HepG2 (cell line): Measurements from ENCODE around the gene USP34. TPM values are rescaled to one million over a fixed set of nuclear protein-coding genes. Genes with fewer than 3 reads are reported as not detected.

Experiments used
- ARID4A ChIP-seq: sonication (generic); formaldehyde crosslinking; IDR thresholded peaks from 2 replicates; pipeline ENCODE4 v1.5.0; 2020; ENCODE audit warnings: mild to moderate bottlenecking, missing genetic modification reagents, borderline replicate concordance
- ATM ChIP-seq: fragments of 450-650 bp; IDR thresholded peaks from 2 replicates; pipeline ENCODE4 v1.7.1; 2017; ENCODE audit warnings: mild to moderate bottlenecking, borderline replicate concordance
- GTF2F1 ChIP-seq: fragments of 150-350 bp; IDR thresholded peaks from 2 replicates; pipeline ENCODE4 v1.6.1; 2014; ENCODE audit warnings: low read length
- JUND ChIP-seq: sonication (generic); formaldehyde crosslinking; IDR thresholded peaks from 2 replicates; pipeline ENCODE4 v1.8.0; 2022; ENCODE audit warnings: mild to moderate bottlenecking, missing genetic modification reagents
- SALL1 ChIP-seq: sonication (generic); formaldehyde crosslinking; IDR thresholded peaks from 2 replicates; pipeline ENCODE4 v1.8.0; 2022; ENCODE audit warnings: mild to moderate bottlenecking, missing genetic modification reagents
- SMC3 ChIP-seq: IDR thresholded peaks from 2 replicates; pipeline ENCODE4 v1.6.1; 2011; ENCODE audit warnings: low read length, improper control_type of control experiment
- SP2 ChIP-seq: sonication (generic); formaldehyde crosslinking; IDR thresholded peaks from 2 replicates; pipeline ENCODE4 v1.5.1; 2020; ENCODE audit warnings: mild to moderate bottlenecking, missing genetic modification reagents
- TAF15 ChIP-seq: fragments of 200-400 bp; formaldehyde crosslinking; IDR thresholded peaks from one replicate; pipeline ENCODE4 v1.6.1; 2018; ENCODE audit warnings: mild to moderate bottlenecking, low read depth, low read length; ENCODE audit not compliant: poor library complexity, severe bottlenecking
- ZMAT5 ChIP-seq: sonication (generic); formaldehyde crosslinking; IDR thresholded peaks from 2 replicates; pipeline ENCODE4 v1.5.0; 2020; ENCODE audit warnings: mild to moderate bottlenecking, low read depth, missing genetic modification reagents, borderline replicate concordance
- ZNF33B ChIP-seq: sonication (generic); formaldehyde crosslinking; IDR thresholded peaks from 2 replicates; pipeline ENCODE4 v1.5.1; 2020; ENCODE audit warnings: mild to moderate bottlenecking, missing genetic modification reagents
- ZNF543 ChIP-seq: sonication (generic); formaldehyde crosslinking; IDR thresholded peaks from 2 replicates; pipeline ENCODE4 v1.4.0; 2020; ENCODE audit warnings: mild to moderate bottlenecking, missing genetic modification reagents
- ZNF580 ChIP-seq: IDR thresholded peaks from 2 replicates; pipeline ENCODE4 v1.6.1; 2016; ENCODE audit warnings: low read depth, borderline replicate concordance
- ZNF687 ChIP-seq: sonication (generic); formaldehyde crosslinking; IDR thresholded peaks from 2 replicates; pipeline ENCODE4 v1.5.1; 2020; ENCODE audit warnings: mild to moderate bottlenecking, missing genetic modification reagents, moderate library complexity
- ZNF781 ChIP-seq: sonication (generic); formaldehyde crosslinking; IDR thresholded peaks from 2 replicates; pipeline ENCODE4 v1.5.1; 2020; ENCODE audit warnings: borderline replicate concordance, mild to moderate bottlenecking, missing genetic modification reagents; ENCODE audit errors: not compliant biosample characterization
- ZSCAN31 ChIP-seq: sonication (generic); formaldehyde crosslinking; IDR thresholded peaks from 2 replicates; pipeline ENCODE4 v1.5.0; 2020; ENCODE audit warnings: low read depth, mild to moderate bottlenecking, missing genetic modification reagents
- polyA plus RNA-seq, 8 experiments: library from polyadenylated mRNA; depleted of rRNA in 3 of 8; stranded (reverse) in 7 of 8; unstranded in 1 of 8; fragments of >200 nt; fragmentation: Illumina TruSeq in 4 of 8; extraction: Trizol in 4 of 8; gene quantifications; 2 replicates each; pipeline versions ENCODE4 v1.2.1 to v1.2.3, GENCODE V29; 2011 to 2016; ENCODE audit warnings: low read depth in 4 of 8, missing spikeins in 1 of 8, mixed read lengths in 1 of 8; ENCODE audit not compliant: insufficient read depth in 1 of 8
- total RNA-seq, 5 experiments: library from RNA; depleted of rRNA; stranded (reverse); fragments of >200 nt; fragmentation: Illumina TruSeq; extraction: Trizol; gene quantifications; 2 replicates each; pipeline ENCODE4 v1.2.3, GENCODE V29; 2016; ENCODE audit warnings: low read depth in 1 of 5
- TF ChIP-seq, protein P1 (sequence below): sonication (generic); formaldehyde crosslinking; IDR thresholded peaks from 2 replicates; pipeline ENCODE4 v1.4.0; 2020; ENCODE audit warnings: missing genetic modification reagents

The USP34 gene
- total and polyA plus RNA-seq, 2 of the 13 experiments (the other 11 are each of a cell fraction or from before 2014, with no cell fraction given), result 99.2 to 100 TPM

DNA sequence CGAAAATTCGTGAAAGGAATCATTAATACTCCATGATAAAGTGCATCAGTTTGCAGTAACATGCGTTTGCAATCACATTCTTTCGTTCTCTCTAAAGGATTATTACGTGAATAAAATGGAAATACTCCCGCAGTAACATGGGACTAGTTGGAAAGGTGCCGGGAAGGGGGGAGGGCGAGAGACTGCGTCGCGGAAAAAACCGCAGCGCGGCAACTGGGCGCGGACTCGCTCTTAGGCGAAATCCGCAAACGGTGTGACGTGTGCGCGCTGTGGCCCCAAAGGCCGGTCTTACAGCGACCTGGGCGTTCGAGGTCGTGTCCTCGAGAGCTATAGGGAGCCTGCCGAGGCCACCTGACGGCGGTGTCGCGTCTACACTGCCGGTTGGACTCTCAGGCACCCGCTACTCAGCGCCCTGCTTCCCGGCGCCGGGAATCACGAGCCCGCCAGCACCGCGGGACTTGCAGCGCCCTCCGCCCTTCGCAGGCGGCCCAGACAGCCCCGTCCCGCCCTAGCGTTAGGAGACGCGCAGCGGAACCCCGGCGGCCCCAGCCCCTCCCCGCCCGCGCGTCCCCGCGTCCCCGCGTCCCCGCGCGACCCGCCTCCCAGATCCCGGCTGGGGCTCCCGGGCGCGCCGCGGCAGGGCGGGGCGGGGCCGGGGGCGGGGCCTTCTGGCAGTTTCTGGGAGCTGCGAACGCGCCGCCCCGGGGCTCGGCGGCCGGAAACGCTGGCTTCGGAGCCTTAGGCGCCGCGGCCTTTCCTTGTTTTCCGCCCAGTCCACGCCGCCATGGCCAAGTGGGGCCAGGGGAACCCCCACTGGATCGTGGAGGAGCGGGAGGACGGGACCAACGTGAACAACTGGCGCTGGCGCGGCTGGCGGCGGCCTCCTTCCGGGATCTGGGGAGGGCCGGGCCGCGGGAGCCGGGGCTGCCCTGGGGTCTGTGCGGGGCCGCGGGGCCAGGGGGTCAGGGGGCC, 293.8 kb downstream of the USP34 start (continued):
- TF ChIP-seq ZNF687 (CRISPR knock-in tag) (peak; percentile 98), ATM (no peak), ZSCAN31 (peak; percentile 62), GTF2F1 (no peak), ARID4A (CRISPR knock-in tag) (peak; percentile 82; the same call in 1 of the 2 replicates), ZNF543 (CRISPR knock-in tag) (peak; percentile 85), SALL1 (CRISPR knock-in tag) (peak; percentile 88), JUND (CRISPR knock-in tag) (no peak; the same call in 1 of the 2 replicates), TAF15 (no peak), ZNF33B (CRISPR knock-in tag) (no peak; the same call in 1 of the 2 replicates), SP2 (CRISPR knock-in tag) (peak; percentile 46; the same call in 1 of the 2 replicates), SMC3 (no peak; the same call in 1 of the 2 replicates), ZNF580 (CRISPR knock-in tag) (peak; percentile 95; the same call in 1 of the 2 replicates), ZMAT5 (no peak), ZNF781 (CRISPR knock-in tag) (peak; percentile 72)
- TF ChIP-seq, protein P1, sequence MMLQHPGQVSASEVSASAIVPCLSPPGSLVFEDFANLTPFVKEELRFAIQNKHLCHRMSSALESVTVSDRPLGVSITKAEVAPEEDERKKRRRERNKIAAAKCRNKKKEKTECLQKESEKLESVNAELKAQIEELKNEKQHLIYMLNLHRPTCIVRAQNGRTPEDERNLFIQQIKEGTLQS (CRISPR knock-in tag), result no peak; the same call in 1 of the 2 replicates
